CD14-positive monocyte (primary cell): ENCODE data around the gene CASR. TPM values are rescaled to one million over a fixed set of nuclear protein-coding genes. Genes with fewer than 3 reads are reported as not detected.
A peak's percentile ranks its signal among the peaks of the same experiment; 100 is the strongest.

Experiments
- DNase-seq, 3 donors: peaks; one replicate each; pipeline ENCODE4 v3.0.0-alpha.2; 2011 to 2022
- H2AFZ ChIP-seq: 2 replicates; pipeline ENCODE4 v1.6.0; 2012; ENCODE audit warnings: mild to moderate bottlenecking, low read depth, low read length, inconsistent platforms; ENCODE audit not compliant: insufficient read depth, poor library complexity, severe bottlenecking
- H3K27ac ChIP-seq, 2 donors: 1 replicate in 1 of 2; 2 replicates in 1 of 2; pipeline ENCODE4 v1.5.1; 2012 to 2013; ENCODE audit warnings: low read length in 2 of 2, control low read depth in 1 of 2, inconsistent platforms in 1 of 2, low read depth in 1 of 2, mild to moderate bottlenecking in 1 of 2
- H3K27me3 ChIP-seq, 2 donors: one replicate each; pipeline versions ENCODE4 v1.6.0 to v1.6.1; 2011 to 2013; ENCODE audit warnings: low read length in 2 of 2; ENCODE audit not compliant: control insufficient read depth in 2 of 2, insufficient read depth in 2 of 2
- H3K36me3 ChIP-seq, 2 donors: replicated peaks in 1 of 2; 1 replicate in 1 of 2; 2 replicates in 1 of 2; pipeline versions ENCODE4 v1.5.1 to v1.6.1; 2012 to 2013; ENCODE audit warnings: low read length in 2 of 2, control low read depth in 1 of 2, inconsistent platforms in 1 of 2, mild to moderate bottlenecking in 1 of 2; ENCODE audit not compliant: insufficient read depth in 2 of 2, control insufficient read depth in 1 of 2
- H3K4me1 ChIP-seq, 2 donors: 1 replicate in 1 of 2; 2 replicates in 1 of 2; pipeline versions ENCODE4 v1.5.1 to v1.6.1; 2012 to 2013; ENCODE audit warnings: low read length in 2 of 2, control low read depth in 1 of 2, inconsistent platforms in 1 of 2, mild to moderate bottlenecking in 1 of 2, moderate library complexity in 1 of 2; ENCODE audit not compliant: insufficient read depth in 2 of 2, control insufficient read depth in 1 of 2
- H3K4me2 ChIP-seq: replicated peaks from 2 replicates; pipeline ENCODE3; 2012; ENCODE audit warnings: low read length, moderate library complexity, mild to moderate bottlenecking; ENCODE audit not compliant: poor library complexity, severe bottlenecking; ENCODE audit errors: extremely low read depth
- H3K4me3 ChIP-seq, 3 experiments: fragments of 200-600 bp in 1 of 3; sonication (generic) in 1 of 3; replicated peaks in 1 of 3; 1 replicate in 2 of 3; 2 replicates in 1 of 3; pipeline ENCODE4 v1.5.1; 2011 to 2013; ENCODE audit warnings: low read length in 3 of 3, mild to moderate bottlenecking in 3 of 3, control low read depth in 2 of 3, low read depth in 2 of 3, inconsistent platforms in 1 of 3, moderate library complexity in 1 of 3
- H3K79me2 ChIP-seq: 2 replicates; pipeline ENCODE4 v1.6.0; 2012; ENCODE audit warnings: mild to moderate bottlenecking, control low read depth, inconsistent platforms, low read length, moderate library complexity; ENCODE audit not compliant: insufficient read depth
- H3K9ac ChIP-seq: 2 replicates; pipeline ENCODE4 v1.6.0; 2017; ENCODE audit warnings: low read length, mild to moderate bottlenecking; ENCODE audit not compliant: insufficient read depth, poor library complexity, severe bottlenecking
- H3K9me3 ChIP-seq, 2 donors: replicated peaks in 1 of 2; 1 replicate in 1 of 2; 2 replicates in 1 of 2; pipeline versions ENCODE4 v1.5.1 to v1.6.1; 2012 to 2013; ENCODE audit warnings: low read length in 2 of 2, control low read depth in 1 of 2; ENCODE audit not compliant: control insufficient read depth in 1 of 2, insufficient read depth in 1 of 2
- H4K20me1 ChIP-seq: 2 replicates; pipeline ENCODE4 v1.6.0; 2012; ENCODE audit warnings: mild to moderate bottlenecking, low read length, control low read depth, moderate library complexity; ENCODE audit not compliant: insufficient read depth
- H3K27ac Mint-ChIP-seq, 7 donors: one replicate each; pipeline ENCODE4 v1.8.0; 2020; ENCODE audit warnings: mild to moderate bottlenecking in 7 of 7, mixed read lengths in 7 of 7, moderate library complexity in 6 of 7, inconsistent platforms in 2 of 7
- H3K27me3 Mint-ChIP-seq, 3 donors: one replicate each; pipeline ENCODE4 v1.8.0; 2021 to 2022; ENCODE audit warnings: low read depth in 3 of 3, mild to moderate bottlenecking in 3 of 3, mixed read lengths in 3 of 3, moderate library complexity in 3 of 3, inconsistent platforms in 1 of 3
- H3K36me3 Mint-ChIP-seq, 2 donors: one replicate each; pipeline ENCODE4 v1.8.0; 2020; ENCODE audit warnings: mixed read lengths in 2 of 2, inconsistent platforms in 1 of 2, mild to moderate bottlenecking in 1 of 2
- H3K4me1 Mint-ChIP-seq: one replicate; pipeline ENCODE4 v1.8.0; 2020; ENCODE audit warnings: mild to moderate bottlenecking, mixed read lengths
- H3K4me3 Mint-ChIP-seq, 2 donors: one replicate each; pipeline ENCODE4 v1.8.0; 2020; ENCODE audit warnings: mild to moderate bottlenecking in 2 of 2, mixed read lengths in 2 of 2, moderate library complexity in 1 of 2
- H3K9me3 Mint-ChIP-seq, 7 donors: one replicate each; pipeline ENCODE4 v1.8.0; 2020 to 2022; ENCODE audit warnings: mixed read lengths in 7 of 7, mild to moderate bottlenecking in 6 of 7, moderate library complexity in 6 of 7, inconsistent platforms in 2 of 7
- CTCF ChIP-seq: fragments of 200-600 bp; IDR thresholded peaks from one replicate; pipeline ENCODE4 v1.8.0; 2022; ENCODE audit warnings: antibody characterized with exemption, mild to moderate bottlenecking
- WGBS: methylation state at CpG from one replicate; pipeline ENCODE4 v1.1.5; 2013; ENCODE audit warnings: missing lambda C conversion rate; ENCODE audit not compliant: insufficient coverage; 5-methylcytosine and 5-hydroxymethylcytosine counted together
- intact Hi-C, 2 donors: fragments of 100-400 bp; cut with micrococcal nuclease; formaldehyde crosslinking; loops; one replicate each; pipeline versions ENCODE4 v1.15.0 to v1.15.1; 2023
- polyA plus RNA-seq, 3 donors: library from polyadenylated mRNA; depleted of rRNA in 1 of 3; unstranded in 2 of 3; stranded (reverse) in 1 of 3; fragments of 300-500 nt in 2 of 3; fragments of >200 nt in 1 of 3; fragmentation: Illumina TruSeq in 2 of 3; gene quantifications; 1 replicate in 2 of 3; 2 replicates in 1 of 3; pipeline ENCODE4 v1.2.3, GENCODE V29; 2012 to 2021

Gene CASR
- polyA plus RNA-seq, 3 donors = 0.01 TPM; not detected in 2

- no peaks in the 10 kb centered on the region for H3K27me3 ChIP-seq
- no peaks in the 10 kb centered on the region for H3K79me2 ChIP-seq
- no peaks in the 10 kb centered on the region for H4K20me1 ChIP-seq
- H3K36me3 Mint-ChIP-seq = no peaks in the 10 kb centered on the region
- no peak overlapping the region for H2AFZ ChIP-seq
- H3K9ac ChIP-seq = no peak overlapping the region
- H3K27ac Mint-ChIP-seq = no peak overlapping the region
- H3K4me1 ChIP-seq = no peaks in the 10 kb centered on the region
- intact Hi-C loops = no loop called here
- peaks cover 13 to 21% (median 19%) of the 10 kb centered on the region in 7 donors for H3K9me3 Mint-ChIP-seq
- no peaks in the 10 kb centered on the region for H3K36me3 ChIP-seq
- H3K4me1 Mint-ChIP-seq = no peaks in the 10 kb centered on the region
- H3K4me3 Mint-ChIP-seq = no peak overlapping the region
- H3K9me3 ChIP-seq = peaks cover 0 to 10% of the 10 kb centered on the region in 2 donors
- H3K27ac ChIP-seq = no peak overlapping the region
- WGBS = 100% methylated on average over 3 of the region's 3 CpGs
- no peak for TF ChIP-seq CTCF
- H3K4me3 ChIP-seq = no peak overlapping the region
- peaks cover 0 to 7% (median 0%) of the 10 kb centered on the region in 3 donors for H3K27me3 Mint-ChIP-seq
- no peak overlapping the region for H3K4me2 ChIP-seq
- DNase-seq = no peak
These were observed 37.0 kb upstream of the CASR start for GRCh38 chr3:122146466-122146865.

DNA sequence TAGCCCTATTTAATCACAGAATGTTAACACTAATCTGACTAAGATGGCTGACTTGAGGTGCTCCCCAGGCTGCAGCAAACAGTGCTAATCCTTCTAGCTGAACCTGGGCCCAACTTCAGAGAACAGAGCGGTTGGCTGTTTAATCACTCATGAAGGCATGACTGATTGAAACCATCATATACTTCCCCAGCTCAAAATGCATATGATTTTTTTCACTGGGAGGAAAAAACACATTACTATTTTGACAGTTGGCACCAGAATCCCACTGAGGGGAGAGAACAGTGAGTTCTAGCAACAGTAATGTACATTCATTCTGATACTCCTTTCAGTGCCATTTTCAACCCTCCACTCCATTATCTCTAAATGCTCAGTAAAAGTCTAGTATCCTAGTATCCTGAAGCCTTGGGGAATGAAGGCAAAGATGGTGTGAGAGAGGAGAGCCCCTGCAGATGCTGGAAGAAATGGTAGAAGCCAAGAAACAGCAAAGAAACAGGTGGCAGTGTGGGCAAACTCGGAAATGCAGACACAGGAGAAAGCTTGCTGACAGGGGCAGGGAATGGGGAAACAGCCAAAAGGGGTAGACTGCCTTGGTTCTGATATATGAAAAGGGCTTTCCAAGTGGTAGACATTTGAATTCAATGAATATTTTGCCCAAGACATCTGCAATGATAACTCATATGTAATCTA is 34.4 kb upstream of the CASR start:
- Mint-ChIP-seq H3K4me1 (no peaks in the 10 kb centered on the region), H3K36me3 (no peaks in the 10 kb centered on the region), H3K27ac (peak overlapping the region in 1 of 7 donors; percentile 19), H3K4me3 (no peak overlapping the region), H3K9me3 (peaks cover 7 to 18% (median 14%) of the 10 kb centered on the region in 7 donors), H3K27me3 (peaks cover 0 to 1% (median 0%) of the 10 kb centered on the region in 3 donors)
- no peak overlapping the region for H3K27ac ChIP-seq
- peaks cover 10 to 20% of the 10 kb centered on the region in 2 donors for H3K9me3 ChIP-seq
- TF ChIP-seq CTCF = no peak
- no peak overlapping the region for H3K9ac ChIP-seq
- H3K36me3 ChIP-seq = no peaks in the 10 kb centered on the region
- no peak overlapping the region for H3K4me2 ChIP-seq
- no CpG with 5 or more reads among the region's 2 CpGs for WGBS
- no peak overlapping the region for H3K4me3 ChIP-seq
- no peak for DNase-seq
- no peaks in the 10 kb centered on the region for H3K4me1 ChIP-seq
- H4K20me1 ChIP-seq = no peaks in the 10 kb centered on the region
- H3K27me3 ChIP-seq = no peaks in the 10 kb centered on the region
- no peaks in the 10 kb centered on the region for H3K79me2 ChIP-seq
- H2AFZ ChIP-seq = no peak overlapping the region
- intact Hi-C loops = no loop called here
